ENCODE data around the gene AXDND1. TPM values are rescaled to one million over a fixed set of nuclear protein-coding genes. Genes with fewer than 3 reads are reported as not detected.

Gene AXDND1
- total and polyA plus RNA-seq, 9 of the 15 experiments (the other 6 are each of a cell fraction or from before 2014, with no cell fraction given), result 0.03 to 0.13 (median 0.06) TPM; not detected in 5

DNA sequence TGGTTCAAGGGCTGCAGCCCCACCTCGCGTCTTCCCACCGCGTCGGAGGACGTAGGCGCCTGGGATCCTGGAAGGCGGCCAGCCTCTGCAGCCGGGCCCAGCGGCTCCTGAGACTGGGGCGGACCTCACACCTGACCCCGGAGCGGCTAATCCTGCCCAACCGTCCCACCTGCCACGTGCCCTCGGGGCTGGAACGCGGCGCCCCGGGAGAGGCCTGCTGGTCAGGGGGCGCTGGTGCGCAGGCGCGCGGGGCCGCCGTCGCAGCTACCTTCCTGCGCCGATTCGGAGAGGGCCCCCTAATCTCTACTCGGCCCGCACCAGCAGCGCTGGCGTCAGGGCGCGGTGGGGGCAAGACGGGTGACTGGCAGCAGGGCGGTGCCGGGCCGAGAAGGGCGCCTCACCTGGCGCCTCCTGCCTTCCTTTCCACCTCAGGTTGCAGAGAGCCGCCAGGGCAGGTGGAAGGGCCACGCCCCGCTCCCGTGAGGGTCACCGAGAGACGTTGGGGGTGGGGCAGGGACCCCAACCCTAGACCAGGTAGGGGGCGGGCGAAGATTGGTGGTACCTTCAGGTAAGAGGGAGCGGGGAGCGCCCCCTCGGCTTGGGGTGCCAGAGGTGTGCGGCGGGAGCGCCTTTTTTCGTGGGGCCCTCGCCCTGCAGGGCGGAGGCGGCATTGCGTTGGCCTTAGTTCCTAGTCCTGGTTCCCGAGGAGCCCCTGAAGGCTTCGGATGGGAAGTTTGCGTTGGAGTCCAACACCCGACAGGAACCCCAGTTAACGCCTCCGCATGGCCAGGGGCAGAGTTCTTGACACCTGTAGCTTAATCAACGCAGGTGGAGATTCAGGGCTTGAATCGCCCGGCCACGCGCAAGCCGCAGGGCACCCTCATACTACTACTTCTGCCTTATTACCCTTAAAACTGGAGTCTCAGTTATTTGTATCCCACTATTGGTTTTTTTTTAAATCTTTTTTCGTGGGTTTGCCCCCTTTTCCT, 226.1 kb downstream of the AXDND1 start, which contains the start of gene TDRD5 (continued):
- TF ChIP-seq, protein P1, sequence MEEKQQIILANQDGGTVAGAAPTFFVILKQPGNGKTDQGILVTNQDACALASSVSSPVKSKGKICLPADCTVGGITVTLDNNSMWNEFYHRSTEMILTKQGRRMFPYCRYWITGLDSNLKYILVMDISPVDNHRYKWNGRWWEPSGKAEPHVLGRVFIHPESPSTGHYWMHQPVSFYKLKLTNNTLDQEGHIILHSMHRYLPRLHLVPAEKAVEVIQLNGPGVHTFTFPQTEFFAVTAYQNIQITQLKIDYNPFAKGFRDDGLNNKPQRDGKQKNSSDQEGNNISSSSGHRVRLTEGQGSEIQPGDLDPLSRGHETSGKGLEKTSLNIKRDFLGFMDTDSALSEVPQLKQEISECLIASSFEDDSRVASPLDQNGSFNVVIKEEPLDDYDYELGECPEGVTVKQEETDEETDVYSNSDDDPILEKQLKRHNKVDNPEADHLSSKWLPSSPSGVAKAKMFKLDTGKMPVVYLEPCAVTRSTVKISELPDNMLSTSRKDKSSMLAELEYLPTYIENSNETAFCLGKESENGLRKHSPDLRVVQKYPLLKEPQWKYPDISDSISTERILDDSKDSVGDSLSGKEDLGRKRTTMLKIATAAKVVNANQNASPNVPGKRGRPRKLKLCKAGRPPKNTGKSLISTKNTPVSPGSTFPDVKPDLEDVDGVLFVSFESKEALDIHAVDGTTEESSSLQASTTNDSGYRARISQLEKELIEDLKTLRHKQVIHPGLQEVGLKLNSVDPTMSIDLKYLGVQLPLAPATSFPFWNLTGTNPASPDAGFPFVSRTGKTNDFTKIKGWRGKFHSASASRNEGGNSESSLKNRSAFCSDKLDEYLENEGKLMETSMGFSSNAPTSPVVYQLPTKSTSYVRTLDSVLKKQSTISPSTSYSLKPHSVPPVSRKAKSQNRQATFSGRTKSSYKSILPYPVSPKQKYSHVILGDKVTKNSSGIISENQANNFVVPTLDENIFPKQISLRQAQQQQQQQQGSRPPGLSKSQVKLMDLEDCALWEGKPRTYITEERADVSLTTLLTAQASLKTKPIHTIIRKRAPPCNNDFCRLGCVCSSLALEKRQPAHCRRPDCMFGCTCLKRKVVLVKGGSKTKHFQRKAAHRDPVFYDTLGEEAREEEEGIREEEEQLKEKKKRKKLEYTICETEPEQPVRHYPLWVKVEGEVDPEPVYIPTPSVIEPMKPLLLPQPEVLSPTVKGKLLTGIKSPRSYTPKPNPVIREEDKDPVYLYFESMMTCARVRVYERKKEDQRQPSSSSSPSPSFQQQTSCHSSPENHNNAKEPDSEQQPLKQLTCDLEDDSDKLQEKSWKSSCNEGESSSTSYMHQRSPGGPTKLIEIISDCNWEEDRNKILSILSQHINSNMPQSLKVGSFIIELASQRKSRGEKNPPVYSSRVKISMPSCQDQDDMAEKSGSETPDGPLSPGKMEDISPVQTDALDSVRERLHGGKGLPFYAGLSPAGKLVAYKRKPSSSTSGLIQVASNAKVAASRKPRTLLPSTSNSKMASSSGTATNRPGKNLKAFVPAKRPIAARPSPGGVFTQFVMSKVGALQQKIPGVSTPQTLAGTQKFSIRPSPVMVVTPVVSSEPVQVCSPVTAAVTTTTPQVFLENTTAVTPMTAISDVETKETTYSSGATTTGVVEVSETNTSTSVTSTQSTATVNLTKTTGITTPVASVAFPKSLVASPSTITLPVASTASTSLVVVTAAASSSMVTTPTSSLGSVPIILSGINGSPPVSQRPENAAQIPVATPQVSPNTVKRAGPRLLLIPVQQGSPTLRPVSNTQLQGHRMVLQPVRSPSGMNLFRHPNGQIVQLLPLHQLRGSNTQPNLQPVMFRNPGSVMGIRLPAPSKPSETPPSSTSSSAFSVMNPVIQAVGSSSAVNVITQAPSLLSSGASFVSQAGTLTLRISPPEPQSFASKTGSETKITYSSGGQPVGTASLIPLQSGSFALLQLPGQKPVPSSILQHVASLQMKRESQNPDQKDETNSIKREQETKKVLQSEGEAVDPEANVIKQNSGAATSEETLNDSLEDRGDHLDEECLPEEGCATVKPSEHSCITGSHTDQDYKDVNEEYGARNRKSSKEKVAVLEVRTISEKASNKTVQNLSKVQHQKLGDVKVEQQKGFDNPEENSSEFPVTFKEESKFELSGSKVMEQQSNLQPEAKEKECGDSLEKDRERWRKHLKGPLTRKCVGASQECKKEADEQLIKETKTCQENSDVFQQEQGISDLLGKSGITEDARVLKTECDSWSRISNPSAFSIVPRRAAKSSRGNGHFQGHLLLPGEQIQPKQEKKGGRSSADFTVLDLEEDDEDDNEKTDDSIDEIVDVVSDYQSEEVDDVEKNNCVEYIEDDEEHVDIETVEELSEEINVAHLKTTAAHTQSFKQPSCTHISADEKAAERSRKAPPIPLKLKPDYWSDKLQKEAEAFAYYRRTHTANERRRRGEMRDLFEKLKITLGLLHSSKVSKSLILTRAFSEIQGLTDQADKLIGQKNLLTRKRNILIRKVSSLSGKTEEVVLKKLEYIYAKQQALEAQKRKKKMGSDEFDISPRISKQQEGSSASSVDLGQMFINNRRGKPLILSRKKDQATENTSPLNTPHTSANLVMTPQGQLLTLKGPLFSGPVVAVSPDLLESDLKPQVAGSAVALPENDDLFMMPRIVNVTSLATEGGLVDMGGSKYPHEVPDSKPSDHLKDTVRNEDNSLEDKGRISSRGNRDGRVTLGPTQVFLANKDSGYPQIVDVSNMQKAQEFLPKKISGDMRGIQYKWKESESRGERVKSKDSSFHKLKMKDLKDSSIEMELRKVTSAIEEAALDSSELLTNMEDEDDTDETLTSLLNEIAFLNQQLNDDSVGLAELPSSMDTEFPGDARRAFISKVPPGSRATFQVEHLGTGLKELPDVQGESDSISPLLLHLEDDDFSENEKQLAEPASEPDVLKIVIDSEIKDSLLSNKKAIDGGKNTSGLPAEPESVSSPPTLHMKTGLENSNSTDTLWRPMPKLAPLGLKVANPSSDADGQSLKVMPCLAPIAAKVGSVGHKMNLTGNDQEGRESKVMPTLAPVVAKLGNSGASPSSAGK (IDR thresholded peaks at IDR 0.05), result peak; percentile 58; the same call in 1 of the 2 replicates
- TF ChIP-seq, protein P2, sequence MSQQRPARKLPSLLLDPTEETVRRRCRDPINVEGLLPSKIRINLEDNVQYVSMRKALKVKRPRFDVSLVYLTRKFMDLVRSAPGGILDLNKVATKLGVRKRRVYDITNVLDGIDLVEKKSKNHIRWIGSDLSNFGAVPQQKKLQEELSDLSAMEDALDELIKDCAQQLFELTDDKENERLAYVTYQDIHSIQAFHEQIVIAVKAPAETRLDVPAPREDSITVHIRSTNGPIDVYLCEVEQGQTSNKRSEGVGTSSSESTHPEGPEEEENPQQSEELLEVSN (IDR thresholded peaks at IDR 0.05; ENCODE audit: borderline replicate concordance in 1 of 2, extremely low read depth in 1 of 2, insufficient read depth in 1 of 2, insufficient read length in 1 of 2, low read depth in 1 of 2, low read length in 1 of 2, poor library complexity in 1 of 2, severe bottlenecking in 1 of 2), result peak; percentile 30 to 78
- TF ChIP-seq NRF1 (conservative IDR thresholded peaks at IDR 0.05 in 1 of 2, IDR thresholded peaks at IDR 0.05 in 1 of 2) (peak; percentile 87 to 89), ZKSCAN3 (CRISPR knock-in tag; IDR thresholded peaks at IDR 0.05) (no peak), NFIC (IDR thresholded peaks at IDR 0.05) (peak; percentile 26)

All from K562 (cell line).